Measurements from ENCODE around the gene OR2M5.

GRCh38 chr1:248136811-248137210 is 8.1 kb upstream of the OR2M5 start:
- TF ChIP-seq POLR2A (IDR thresholded peaks at IDR 0.05; ENCODE audit: low read length) (no peak), GATA1 (IDR thresholded peaks at IDR 0.05; ENCODE audit: low read depth, low read length) (no peak)

Data from erythroblast (primary cell).